Smooth muscle cell of the brain vasculature (primary cell): Measurements from ENCODE around the gene STOX1.
"Not testable (repeated sequence)": the region's sequence is repeated elsewhere in the genome, so short reads cannot be mapped to it uniquely, and the experiment has no call there.

Source experiments
- DNase-seq: peaks from one replicate; pipeline ENCODE4 v3.0.0-alpha.2; 2012; ENCODE audit warnings: low read depth, low spot score

STOX1 gene

DNA sequence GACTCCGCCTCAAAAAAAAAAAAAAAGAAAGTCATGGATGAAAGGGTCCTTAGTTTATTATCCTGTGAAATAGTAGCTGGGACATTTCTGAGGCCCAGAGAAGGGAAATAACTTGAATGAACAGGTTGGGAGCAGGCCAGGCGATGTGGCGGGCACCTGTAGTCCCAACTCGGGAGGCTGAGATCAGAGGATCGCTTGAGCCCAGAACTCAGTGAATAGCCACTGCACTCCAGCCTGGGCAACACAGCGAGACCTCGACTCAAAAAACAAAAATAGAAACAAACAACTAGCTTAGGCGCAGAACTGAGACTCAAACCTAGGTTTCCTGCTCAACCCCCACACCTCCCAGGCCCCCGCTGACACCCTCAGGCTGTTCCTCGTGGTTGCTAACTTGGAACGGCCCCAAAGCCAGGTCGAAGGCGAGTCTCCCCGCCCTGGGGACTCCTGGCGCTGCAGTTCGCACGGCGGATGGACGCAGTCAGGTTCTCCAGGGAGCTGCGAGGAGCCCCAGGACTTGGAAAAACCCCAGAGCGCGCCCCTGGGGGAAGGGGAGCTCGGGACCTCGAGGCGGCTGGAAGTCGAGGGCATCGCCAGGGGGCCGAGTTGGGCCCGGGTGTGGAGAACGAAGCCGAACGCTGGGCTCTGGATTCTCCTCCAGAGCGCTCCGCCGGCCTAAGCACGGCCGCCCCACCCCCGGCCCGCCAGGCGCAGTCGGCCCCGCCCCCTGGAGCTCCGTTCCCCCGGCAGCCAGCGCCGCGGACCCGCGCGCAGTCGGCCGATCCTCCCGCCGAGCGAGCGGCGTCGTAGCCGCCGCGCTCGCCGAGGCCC lies at the start of gene STOX1:
TSS of gene STOX1 (plus strand) at position 768 of the 828 bp plus-strand sequence. CDS start 93 bp downstream, outside the sequence.
- peak; percentile 12 for DNase-seq

GRCh38 chr10:68781613-68782574 lies 45.4 kb upstream of the STOX1 start:
- no peak for DNase-seq

- DNase-seq: no peak
Observed at GRCh38 chr10:68784476-68784875, 42.9 kb upstream of the STOX1 start.

- DNase-seq: no peak
Observed at GRCh38 chr10:68787813-68788212, 39.5 kb upstream of the STOX1 start.

DNA sequence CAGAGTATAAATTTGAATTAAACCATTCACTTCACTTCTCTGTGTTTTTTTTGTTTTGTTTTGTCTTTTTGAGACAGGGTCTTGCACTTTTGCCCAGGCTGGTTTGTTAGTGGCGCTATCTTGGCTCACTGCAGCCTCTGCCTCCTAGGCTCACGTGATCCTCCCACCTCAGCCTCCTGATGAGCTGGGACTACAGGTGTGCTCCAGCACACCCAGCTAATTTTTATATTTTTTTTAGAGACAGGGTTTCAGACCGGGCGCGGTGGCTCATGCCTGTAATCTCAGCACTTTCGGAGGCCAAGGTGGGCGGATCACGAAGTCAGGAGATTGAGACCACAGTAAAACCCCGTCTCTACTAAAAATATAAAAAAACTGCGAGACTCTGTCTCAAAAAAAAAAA lies 36.9 kb upstream of the STOX1 start:
- DNase-seq: no peak

GRCh38 chr10:68792115-68792514 lies 35.2 kb upstream of the STOX1 start:
- no peak for DNase-seq

DNA sequence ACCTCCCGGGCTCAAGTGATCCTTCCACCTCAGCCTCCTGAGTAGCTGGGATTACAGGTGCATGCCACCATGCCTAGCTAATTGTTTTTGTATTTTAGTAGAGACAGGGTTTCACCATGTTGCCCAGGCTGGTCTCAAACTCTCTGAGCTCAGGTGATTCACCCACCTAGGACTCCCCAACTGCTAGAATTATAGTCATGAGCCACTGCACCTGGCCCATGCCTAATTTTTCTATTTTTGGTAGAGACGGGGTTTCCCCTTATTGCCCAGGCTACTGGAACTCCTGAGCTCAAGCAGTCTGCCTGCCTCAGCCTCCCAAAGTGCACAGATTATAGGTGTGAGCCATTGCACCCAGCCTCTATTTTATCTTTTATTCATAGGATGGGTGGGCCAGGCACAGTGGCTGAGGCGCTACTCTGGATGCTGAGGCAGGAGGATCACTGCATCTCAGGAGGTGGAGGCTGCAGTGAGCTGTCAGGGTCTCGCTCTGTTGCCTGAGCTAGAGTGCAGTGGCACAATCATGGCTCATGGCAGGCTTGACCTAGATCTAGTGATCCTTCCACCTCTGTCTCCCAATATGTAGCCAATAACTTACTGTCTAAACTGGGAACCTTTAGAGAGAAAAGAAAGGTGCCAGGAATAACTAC lies 31.3 kb upstream of the STOX1 start:
- DNase-seq: no peak

DNA sequence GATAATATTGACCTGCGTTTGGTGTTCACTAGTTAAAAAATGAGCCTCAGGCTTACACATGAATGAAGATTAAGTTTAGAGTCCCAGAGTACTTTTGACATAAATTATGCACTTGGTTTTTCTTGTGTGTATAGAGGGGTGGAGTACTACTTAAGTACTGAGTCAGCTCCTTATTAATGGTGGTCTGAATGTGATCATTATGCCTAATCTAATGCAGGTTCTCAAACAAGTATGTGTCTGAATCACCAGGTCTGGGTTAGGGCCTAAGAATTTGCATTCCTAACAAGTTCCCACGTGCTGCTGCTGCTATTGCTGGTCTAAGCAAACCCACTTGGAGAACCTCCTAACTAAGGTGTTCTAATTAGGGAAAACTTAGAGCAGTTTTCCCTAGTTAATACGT lies 30.7 kb upstream of the STOX1 start:
- DNase-seq: no peak

DNA sequence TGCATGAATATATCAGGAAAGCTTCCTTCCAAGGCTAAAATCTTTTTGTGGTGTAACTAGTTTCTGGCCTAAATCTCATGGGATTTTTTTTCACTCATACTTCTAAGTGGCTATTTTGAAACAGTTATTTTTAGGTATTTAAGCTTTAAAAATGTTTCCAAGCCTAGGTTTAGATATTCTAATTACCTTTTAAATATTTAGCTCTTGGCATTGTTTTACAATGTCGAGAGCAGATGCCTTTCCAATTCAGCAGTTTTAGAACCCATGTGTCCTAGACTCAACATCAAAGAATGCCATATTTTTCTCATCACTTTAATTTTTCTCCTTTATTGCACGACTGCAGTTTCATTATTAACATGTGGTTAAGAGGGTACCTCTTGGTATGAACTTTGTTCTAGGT lies 27.1 kb upstream of the STOX1 start:
- DNase-seq: no peak

DNA sequence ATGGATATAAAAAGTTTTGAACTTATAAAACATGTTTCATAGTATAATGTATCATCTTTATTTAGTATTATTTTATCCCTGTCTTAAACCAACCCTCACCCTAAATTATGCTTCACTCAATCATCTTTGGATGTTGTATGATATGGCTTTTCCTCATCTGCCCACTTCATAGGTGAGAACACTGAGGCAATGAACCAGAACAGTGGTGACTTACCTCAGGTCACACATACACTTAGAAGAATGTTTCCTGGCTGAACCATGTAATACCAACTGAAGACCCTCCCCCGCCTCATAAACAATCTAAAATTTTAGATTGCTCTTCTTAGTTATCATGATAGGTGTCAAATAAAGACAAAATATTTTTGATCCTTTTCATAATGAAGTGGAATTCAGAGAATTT lies 22.6 kb upstream of the STOX1 start:
- no peak for DNase-seq

- DNase-seq: not testable (repeated sequence)
Observed at GRCh38 chr10:68810830-68811229, 16.5 kb upstream of the STOX1 start.

DNA sequence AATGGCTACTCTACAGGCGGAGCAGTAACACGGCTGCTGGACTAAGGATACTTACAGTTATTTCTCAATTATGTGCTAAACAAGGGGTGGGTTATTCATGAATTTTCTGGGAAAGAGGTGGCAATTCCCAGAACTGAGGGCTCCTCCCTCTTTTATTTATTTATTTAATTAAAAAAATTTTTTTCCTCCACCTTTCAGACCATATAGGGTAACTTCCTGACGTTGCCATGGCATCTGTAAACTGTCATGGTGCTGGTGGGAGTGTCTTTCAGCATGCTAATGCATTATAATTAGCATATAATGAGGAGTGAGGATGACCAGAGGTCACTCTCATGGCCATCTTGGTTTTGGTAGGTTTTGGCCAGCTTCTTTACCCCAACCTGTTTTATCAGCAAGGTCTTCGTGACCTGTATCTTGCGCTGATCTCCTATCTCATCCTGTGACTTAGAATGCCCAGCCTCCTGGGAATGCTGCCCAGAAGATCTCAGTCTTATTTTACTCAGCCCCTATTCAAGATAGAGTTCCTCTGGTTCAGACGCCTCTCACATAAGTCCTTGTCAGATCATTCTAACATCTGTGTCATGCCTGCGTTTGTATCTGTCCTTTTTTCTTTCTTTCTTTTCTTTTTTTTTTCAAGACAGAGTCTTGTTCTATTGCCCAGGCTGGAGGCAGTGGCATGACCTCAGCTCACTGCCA lies 15.9 kb upstream of the STOX1 start:
- DNase-seq: no peak

GRCh38 chr10:68812420-68812819 lies 14.9 kb upstream of the STOX1 start:
- DNase-seq: no peak

DNA sequence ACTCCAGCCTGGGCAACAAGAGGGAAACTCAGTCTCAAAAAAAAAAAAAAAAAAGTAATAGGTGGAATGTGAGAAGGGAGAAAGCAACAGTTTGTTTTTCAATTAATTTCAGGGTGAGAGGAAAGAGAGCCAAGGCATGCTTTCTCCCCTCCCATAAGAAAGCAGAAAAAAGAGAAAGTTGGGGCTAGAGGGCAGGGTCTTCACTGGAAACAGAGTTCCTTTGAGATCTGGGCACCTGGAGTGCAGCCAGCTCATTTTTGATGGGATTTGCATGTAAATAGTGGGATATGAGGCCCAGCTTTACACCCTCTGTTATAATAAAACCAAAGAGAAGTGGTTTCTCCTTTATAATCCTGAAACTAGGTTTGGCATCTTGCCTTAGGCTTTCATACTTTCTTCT lies 13.8 kb upstream of the STOX1 start:
- no peak for DNase-seq

DNA sequence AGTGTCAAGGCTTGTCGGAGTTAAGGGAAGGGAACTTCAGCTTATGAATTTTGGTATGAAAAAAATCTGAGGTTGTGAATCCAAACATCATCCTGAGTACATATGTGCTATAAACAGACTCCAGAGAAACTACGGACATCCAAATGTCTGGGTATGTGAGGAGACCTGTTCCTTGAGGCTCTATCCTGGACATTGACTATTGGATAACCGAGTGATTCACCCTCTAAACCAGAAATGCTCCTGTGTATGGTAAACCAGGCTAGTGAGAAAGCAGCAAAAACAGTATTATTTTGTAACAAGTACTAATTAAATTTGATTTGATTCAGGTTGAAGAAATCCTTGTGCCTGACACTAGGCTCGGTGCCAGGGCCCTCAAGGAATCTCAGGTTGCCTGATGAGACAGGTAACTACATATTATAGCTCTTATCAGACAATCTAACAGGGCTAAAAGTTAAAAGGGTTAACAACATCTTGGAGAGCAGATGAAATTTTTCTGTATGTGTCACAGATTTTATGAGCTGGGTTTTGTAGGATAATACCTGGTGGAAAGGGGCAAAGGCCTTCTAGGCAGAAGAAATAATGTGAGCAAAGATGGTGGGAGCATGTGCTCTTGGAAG lies 10.4 kb upstream of the STOX1 start:
- no peak for DNase-seq

GRCh38 chr10:68820359-68820758 lies 7.0 kb upstream of the STOX1 start:
- not testable (repeated sequence) for DNase-seq

- not testable (repeated sequence) for DNase-seq
Observed at GRCh38 chr10:68822626-68823025, 4.7 kb upstream of the STOX1 start.

- DNase-seq: not testable (repeated sequence)
Observed at GRCh38 chr10:68827592-68827959, 245 bp downstream of the STOX1 start.

GRCh38 chr10:68828083-68828601 lies 811 bp downstream of the STOX1 start:
- DNase-seq: not testable (repeated sequence)

GRCh38 chr10:68828833-68829232 lies 1.5 kb downstream of the STOX1 start:
- DNase-seq: no peak

DNA sequence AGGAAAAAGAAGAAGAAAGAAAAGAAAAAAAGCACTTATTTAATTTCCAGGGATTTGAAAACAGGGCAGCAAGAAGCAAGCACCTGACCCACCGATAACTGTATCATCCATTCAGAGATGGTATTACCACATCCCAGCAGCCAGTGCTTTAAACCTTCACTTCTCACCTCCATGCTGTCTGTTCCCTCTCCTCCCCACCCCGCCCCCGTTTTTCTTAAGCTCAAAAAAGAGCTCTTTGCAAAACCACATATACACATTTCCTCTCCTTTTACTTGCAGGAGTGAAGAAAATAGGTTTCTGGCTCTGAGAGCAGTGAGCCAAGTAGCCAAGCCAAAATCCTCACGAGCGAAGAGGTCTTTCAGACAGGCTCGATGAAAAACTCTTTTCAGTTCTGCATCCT lies 2.2 kb downstream of the STOX1 start:
- no peak for DNase-seq
